ENCODE data around the gene PCDH19. TPM values are rescaled to one million over a fixed set of nuclear protein-coding genes. Genes with fewer than 3 reads are reported as not detected.

Gene PCDH19, protein sequence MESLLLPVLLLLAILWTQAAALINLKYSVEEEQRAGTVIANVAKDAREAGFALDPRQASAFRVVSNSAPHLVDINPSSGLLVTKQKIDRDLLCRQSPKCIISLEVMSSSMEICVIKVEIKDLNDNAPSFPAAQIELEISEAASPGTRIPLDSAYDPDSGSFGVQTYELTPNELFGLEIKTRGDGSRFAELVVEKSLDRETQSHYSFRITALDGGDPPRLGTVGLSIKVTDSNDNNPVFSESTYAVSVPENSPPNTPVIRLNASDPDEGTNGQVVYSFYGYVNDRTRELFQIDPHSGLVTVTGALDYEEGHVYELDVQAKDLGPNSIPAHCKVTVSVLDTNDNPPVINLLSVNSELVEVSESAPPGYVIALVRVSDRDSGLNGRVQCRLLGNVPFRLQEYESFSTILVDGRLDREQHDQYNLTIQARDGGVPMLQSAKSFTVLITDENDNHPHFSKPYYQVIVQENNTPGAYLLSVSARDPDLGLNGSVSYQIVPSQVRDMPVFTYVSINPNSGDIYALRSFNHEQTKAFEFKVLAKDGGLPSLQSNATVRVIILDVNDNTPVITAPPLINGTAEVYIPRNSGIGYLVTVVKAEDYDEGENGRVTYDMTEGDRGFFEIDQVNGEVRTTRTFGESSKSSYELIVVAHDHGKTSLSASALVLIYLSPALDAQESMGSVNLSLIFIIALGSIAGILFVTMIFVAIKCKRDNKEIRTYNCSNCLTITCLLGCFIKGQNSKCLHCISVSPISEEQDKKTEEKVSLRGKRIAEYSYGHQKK (N-terminal part only)
- total RNA-seq, result under 0.01 and 0.09 TPM in 2 replicates

DNA sequence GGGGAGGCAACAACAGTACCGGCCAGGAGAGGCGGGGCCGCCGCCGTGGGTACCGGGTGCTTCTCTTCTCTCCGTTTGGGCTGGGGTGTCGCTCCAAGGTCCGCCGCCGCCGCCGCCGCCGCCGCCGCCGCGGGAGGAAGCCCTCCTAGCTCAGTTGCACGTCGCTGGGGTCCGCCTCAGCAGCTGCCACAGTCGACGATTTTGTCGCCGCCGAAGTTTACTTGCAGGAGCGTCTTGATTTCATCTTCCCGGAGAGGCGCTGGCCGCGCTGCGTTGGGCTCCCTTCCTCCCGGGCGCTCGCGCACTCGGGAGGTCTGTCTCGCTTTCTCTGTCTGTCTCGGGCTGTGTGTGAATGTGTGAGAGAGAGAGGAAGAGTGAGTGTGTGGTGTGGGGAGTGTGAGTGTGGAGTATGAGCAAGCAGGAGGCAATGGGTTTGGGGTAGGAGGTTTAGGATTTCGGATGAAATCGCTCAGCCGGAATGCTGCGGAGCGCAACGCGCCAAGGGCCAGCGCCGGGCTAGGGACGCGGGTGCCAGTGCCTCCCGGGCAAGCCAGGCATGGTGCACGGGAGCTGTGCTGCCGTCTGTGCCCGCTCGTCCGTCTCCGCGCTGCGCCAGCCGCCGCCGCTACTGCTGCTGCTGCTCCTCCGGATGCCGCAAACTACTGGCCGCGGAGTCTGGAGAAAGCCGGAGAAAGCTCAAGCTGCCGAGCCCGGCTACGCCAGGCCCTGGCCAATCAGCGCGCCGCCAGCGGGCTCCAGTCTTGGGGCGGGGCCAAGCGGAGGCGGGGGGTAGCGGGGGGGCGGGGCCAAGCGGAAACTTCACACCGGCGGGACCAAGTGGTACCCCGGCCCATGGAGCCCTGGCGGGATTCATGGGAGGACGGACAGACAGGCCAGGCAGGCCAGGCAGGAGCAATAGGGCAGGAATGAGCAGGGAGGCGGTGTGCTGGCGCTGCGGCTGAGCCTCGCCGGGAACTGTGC, at the start of gene PCDH19:
PCDH19 (minus strand) TSS at position 664 of the 981 bp plus-strand sequence. CDS start 1,676 bp downstream, outside the sequence.

Other genes with a start within 250 kb of the PCDH19 start
- not detected in 2 replicates for gene TNMD, start 174.7 kb upstream of the PCDH19 start, total RNA-seq
- 25.4 and 27.8 TPM in 2 replicates for gene TSPAN6, start 226.5 kb upstream of the PCDH19 start, total RNA-seq
- 69.2 and 161 TPM in 2 replicates for gene SRPX2, start 233.9 kb upstream of the PCDH19 start, total RNA-seq

Data from pericardium fibroblast (primary cell).